HG03342 (cell line): ENCODE measurements around the gene ACTR2.
"Not testable (repeated sequence)": the region's sequence is repeated elsewhere in the genome, so short reads cannot be mapped to it uniquely, and the experiment has no call there.

Experiments used
- ATAC-seq: cut with Tn5 transposase; IDR thresholded peaks from one replicate; pipeline ENCODE4 v1.9.1; 2021; ENCODE audit warnings: mild to moderate bottlenecking, moderate library complexity; ENCODE audit not compliant: unreplicated experiment

The ACTR2 gene

GRCh38 chr2:65309699-65310098 is 82.1 kb downstream of the ACTR2 start:
- ATAC-seq: no peak

DNA sequence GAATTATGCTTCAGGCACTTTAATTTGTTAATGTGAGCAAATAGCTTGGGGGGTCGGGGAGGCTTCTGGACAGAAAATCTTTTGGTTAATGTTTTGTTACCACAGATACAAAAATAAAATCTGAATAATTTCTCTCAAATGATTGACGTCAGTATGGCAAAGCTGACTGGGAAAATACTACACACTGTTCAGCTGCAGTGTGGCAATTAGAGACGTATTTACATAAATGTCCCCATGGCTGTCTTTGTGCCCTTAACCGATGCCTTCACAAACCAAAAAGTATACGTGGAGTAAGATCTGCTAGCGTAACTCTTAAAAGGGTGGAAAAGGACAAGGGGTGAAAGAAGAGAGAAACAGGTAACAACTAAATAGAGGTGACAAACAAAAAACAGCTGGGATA is 83.4 kb downstream of the ACTR2 start:
- ATAC-seq: no peak

GRCh38 chr2:65311596-65311995 is 84.0 kb downstream of the ACTR2 start:
- ATAC-seq: no peak

DNA sequence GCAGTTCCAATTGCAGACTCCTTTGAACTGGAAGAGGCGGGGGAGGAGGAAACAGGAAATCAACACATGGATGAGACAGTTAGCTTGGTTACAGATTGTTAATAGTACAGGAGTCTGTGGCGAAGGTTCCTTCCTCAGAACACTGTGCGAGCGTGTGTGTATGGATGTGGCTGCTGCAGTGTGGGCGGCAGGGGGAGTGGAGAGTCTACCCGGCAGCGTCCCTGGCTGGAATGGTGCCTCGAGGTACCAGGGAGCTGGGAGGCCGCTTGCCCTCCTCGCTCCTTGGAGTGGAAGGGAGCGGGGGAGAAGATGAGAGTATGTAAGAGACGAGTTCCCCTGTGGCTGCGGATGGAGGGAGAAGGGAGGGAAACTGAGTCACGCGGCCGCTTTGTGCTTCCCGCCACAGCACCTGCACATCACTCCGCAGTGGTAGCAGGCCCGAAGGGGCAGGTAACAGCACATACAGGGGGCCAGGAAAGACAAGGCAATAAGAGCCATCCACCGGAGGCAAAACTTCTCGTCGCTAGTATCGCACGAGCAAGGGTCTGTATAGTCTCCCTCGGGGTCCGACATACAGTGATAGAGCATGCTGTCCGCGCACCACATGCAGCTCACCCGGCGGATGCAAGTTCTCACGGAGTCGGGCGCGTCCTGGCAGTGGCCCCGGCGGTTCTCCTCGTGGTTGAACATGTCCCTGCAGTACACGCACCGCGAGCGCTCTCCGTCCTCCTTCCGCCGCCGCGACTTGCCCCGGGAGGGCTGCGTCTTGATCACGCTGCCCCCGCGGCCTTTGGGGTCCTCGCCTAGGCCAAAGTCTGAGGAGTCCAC is 85.7 kb downstream of the ACTR2 start:
- ATAC-seq: no peak

DNA sequence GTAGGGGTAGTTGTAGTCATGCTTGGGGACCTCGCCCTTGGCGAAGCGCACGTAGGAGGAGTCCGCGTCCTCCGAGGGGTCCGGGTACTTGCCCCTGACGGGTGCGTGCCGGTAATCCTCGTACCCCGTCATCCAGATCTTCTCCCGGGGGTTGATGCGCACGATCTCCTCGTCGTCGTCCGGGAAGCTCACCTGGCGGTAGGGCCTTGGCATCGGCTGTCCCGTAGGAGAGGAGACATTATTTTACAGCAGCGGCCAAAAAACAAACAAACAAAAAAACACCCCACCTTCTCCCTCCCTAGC is 86.3 kb downstream of the ACTR2 start:
- ATAC-seq: no peak

DNA sequence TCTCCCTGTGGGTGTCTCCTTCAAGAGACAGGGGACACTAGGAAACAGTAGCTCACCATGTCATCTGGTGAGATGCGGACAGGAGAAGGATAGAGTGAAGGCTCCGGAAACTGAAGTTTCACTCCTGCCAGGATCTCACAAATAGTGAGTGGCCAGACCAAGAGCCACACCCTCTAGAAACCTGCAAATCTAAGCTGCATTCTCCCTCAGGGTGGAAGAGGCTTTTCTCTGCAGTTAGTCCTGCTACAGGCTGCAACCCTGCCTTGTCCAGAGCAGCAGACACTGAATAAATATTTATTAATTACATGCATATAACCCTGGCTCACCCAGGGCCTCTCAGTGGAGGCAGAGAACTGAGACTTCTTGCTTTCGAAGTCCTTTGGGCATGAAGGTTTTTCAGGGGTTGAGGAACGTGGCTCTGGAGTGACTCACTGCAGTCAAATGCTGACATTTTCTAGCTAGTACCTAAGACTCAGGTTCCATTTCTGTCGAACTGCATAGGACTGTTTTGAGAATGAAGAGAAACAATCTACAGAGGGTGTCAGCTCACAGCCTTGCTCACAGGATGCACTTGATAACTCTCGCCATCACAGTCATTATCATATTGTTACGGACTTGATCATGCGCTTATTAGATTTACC is 87.3 kb downstream of the ACTR2 start:
- no peak for ATAC-seq

- ATAC-seq: no peak
Observed at GRCh38 chr2:65316072-65316471, 88.4 kb downstream of the ACTR2 start.

DNA sequence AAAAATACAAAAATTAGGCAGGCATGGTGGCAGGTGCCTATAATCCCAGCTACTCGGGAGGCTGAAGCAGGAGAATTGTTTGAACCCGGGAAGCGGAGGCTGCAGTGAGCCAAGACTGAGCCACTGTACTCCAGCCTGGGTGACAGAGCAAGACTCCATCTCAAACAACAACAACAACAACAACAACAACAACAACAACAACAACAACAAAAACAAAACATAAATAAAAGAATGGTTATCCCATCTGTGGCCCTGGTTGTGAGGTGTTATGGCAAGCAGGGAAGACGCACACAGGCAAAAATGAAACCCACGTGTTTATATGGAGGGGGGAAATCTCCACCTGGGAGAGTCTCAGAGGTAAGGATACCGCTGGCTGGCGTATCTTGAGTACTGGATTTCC is 89.7 kb downstream of the ACTR2 start:
- ATAC-seq: not testable (repeated sequence)

DNA sequence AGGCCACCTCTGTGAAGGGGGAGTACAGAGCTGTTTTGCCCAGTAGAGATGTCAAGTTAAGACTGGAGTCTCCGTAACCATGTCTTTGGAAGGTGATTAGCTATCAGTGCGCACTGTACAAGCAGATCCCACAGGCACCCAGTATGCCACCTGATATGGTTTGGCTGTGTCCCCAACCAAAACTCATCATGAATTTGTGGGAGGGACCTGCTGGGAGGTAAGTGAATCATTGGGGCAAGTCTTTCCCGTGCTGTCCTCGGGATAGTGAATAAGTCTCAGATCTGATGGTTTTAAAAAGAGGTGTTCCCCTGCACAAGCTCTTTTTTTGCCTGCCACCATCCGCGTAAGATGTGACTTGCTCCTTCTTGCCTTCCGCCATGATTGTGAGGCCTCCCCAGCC is 90.2 kb downstream of the ACTR2 start:
- no peak for ATAC-seq

GRCh38 chr2:65319072-65319673 is 91.5 kb downstream of the ACTR2 start:
- ATAC-seq: no peak

DNA sequence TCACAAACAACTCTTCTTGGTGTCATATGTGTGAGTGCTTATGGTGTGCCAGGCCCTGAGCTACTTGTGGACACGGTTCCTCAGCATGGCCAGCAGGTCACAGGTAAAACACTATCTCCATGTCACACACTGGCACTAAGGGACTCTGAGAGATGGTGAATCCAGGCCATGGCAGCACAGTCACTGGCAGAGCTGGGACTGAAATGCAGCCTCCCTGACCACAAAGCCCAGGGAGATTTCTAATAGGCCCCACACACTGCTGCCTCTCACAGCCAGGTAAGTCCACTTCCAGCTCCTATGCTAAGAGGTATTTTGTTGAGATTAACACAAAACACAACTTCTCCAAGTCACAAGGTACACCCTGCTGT is 92.0 kb downstream of the ACTR2 start:
- ATAC-seq: no peak

GRCh38 chr2:65320042-65320725 is 92.6 kb downstream of the ACTR2 start:
- peak; percentile 53 for ATAC-seq
